K562 (cell line): ENCODE results near the gene PGPEP1. TPM values are rescaled to one million over a fixed set of nuclear protein-coding genes. Genes with fewer than 3 reads are reported as not detected.

Source experiments
- BRF1 ChIP-seq: IDR thresholded peaks from 3 replicates; pipeline ENCODE4 v1.6.1; 2011; ENCODE audit warnings: borderline replicate concordance, mild to moderate bottlenecking; ENCODE audit not compliant: insufficient read length; ENCODE audit errors: extremely low read depth
- CBX5 ChIP-seq: IDR thresholded peaks from 2 replicates; pipeline ENCODE4 v1.6.1; 2014; ENCODE audit warnings: low read depth, borderline replicate concordance
- DDX20 ChIP-seq: fragments of 450-650 bp; IDR thresholded peaks from 2 replicates; pipeline ENCODE4 v1.6.1; 2016; ENCODE audit warnings: missing genetic modification characterization, low read depth, mild to moderate bottlenecking, missing compliant biosample characterization, moderate library complexity
- EP400 ChIP-seq: fragments of 450-650 bp; IDR thresholded peaks from 2 replicates; pipeline ENCODE4 v1.6.1; 2017; ENCODE audit warnings: antibody characterized with exemption, mild to moderate bottlenecking, moderate library complexity
- FIP1L1 ChIP-seq: fragments of 200-400 bp; formaldehyde crosslinking; IDR thresholded peaks from 2 replicates; pipeline ENCODE4 v1.6.1; 2018; ENCODE audit warnings: mild to moderate bottlenecking, low read depth, low read length; ENCODE audit not compliant: poor library complexity, severe bottlenecking
- ILF3 ChIP-seq: fragments of 450-650 bp; IDR thresholded peaks from 2 replicates; pipeline ENCODE4 v1.6.1; 2018; ENCODE audit warnings: antibody characterized with exemption, mild to moderate bottlenecking, moderate library complexity, borderline replicate concordance
- IRF2 ChIP-seq: sonication (generic); formaldehyde crosslinking; IDR thresholded peaks from 2 replicates; pipeline ENCODE4 v1.8.1; 2022; ENCODE audit warnings: mild to moderate bottlenecking, missing genetic modification reagents
- MBD2 ChIP-seq: sonication (generic); IDR thresholded peaks from 2 replicates; pipeline ENCODE4 v1.6.1; 2016; ENCODE audit warnings: low read depth, borderline replicate concordance
- PTBP1 ChIP-seq: fragments of 200-400 bp; formaldehyde crosslinking; IDR thresholded peaks from 2 replicates; pipeline ENCODE4 v1.6.1; 2017; ENCODE audit warnings: low read depth, low read length
- polyA plus RNA-seq, 8 experiments: library from polyadenylated mRNA; depleted of rRNA in 4 of 8; stranded (reverse) in 5 of 8; unstranded in 3 of 8; fragments of >200 nt; fragmentation: Nextera tagmentation in 2 of 8; fragmentation: Illumina TruSeq in 1 of 8; extraction: Ambion mirVana in 2 of 8; extraction: Trizol in 1 of 8; gene quantifications; 2 replicates each; pipeline versions ENCODE4 v1.2.1 to v1.2.3, GENCODE V29; 2011 to 2014; ENCODE audit warnings: inconsistent platforms in 1 of 8, missing spikeins in 1 of 8
- total RNA-seq, 7 experiments: library from RNA; depleted of rRNA in 6 of 7; stranded (reverse); fragments of >200 nt in 6 of 7; fragmentation: Illumina TruSeq in 2 of 7; extraction: Trizol in 2 of 7; gene quantifications; 2 replicates each; pipeline versions ENCODE4 v1.2.1 to v1.2.3, GENCODE V29; 2011 to 2021; ENCODE audit warnings: low replicate concordance in 1 of 7
- TF ChIP-seq, protein P1 (sequence below): sonication (generic); formaldehyde crosslinking; IDR thresholded peaks from 2 replicates; pipeline ENCODE4 v1.9.0; 2022; ENCODE audit warnings: mild to moderate bottlenecking, missing genetic modification reagents
- TF ChIP-seq, protein P2 (sequence below): fragments of 450-650 bp; IDR thresholded peaks from 2 replicates; pipeline ENCODE4 v1.6.1; 2016; ENCODE audit warnings: mild to moderate bottlenecking, moderate library complexity

The PGPEP1 gene
- total and polyA plus RNA-seq, 9 of the 15 experiments (the other 6 are each of a cell fraction or from before 2014, with no cell fraction given) = 10.0 to 69.6 (median 33.5) TPM

DNA sequence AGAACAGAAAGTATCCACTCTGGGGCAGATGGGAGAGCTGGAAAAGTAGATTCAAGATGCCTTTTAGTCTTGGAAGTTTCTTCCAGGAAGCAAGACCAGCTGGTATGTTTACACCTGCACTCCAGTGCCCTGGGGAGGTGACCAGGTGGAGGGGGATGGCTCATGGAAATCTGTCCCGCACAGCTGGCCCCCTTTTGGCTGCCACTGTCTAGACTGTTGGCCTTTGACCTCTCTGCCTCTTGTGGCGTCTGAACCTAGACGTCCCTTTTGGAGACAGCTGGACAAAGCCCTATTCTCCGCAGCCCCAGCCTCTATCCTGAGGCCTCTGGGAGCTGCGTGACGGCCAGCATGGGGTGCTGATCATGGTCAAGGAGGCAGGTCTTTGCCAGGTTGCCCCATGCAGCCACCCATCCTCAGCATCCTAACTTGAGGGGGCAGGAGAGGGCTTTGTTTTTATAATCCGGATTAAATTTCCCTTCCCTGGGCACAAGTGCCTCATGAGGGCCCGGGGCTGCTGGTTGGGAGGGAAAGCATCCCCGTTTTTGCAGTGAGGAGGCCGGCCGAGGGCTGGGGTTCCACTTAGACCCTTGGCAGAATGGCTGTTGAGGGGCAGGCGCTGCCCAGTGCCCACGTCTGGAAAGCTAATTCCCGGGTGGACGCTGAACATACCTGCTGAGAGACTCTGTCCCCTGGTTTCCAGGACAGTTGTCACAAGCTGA, 28.3 kb downstream of the PGPEP1 start (continued):
- TF ChIP-seq, protein P1, sequence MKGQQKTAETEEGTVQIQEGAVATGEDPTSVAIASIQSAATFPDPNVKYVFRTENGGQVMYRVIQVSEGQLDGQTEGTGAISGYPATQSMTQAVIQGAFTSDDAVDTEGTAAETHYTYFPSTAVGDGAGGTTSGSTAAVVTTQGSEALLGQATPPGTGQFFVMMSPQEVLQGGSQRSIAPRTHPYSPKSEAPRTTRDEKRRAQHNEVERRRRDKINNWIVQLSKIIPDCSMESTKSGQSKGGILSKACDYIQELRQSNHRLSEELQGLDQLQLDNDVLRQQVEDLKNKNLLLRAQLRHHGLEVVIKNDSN (CRISPR knock-in tag) = no peak
- TF ChIP-seq IRF2 (CRISPR knock-in tag) (no peak), ILF3 (no peak), DDX20 (tag) (no peak), EP400 (no peak), PTBP1 (no peak), BRF1 (no peak), MBD2 (no peak), CBX5 (no peak), FIP1L1 (no peak)
- TF ChIP-seq, protein P2, sequence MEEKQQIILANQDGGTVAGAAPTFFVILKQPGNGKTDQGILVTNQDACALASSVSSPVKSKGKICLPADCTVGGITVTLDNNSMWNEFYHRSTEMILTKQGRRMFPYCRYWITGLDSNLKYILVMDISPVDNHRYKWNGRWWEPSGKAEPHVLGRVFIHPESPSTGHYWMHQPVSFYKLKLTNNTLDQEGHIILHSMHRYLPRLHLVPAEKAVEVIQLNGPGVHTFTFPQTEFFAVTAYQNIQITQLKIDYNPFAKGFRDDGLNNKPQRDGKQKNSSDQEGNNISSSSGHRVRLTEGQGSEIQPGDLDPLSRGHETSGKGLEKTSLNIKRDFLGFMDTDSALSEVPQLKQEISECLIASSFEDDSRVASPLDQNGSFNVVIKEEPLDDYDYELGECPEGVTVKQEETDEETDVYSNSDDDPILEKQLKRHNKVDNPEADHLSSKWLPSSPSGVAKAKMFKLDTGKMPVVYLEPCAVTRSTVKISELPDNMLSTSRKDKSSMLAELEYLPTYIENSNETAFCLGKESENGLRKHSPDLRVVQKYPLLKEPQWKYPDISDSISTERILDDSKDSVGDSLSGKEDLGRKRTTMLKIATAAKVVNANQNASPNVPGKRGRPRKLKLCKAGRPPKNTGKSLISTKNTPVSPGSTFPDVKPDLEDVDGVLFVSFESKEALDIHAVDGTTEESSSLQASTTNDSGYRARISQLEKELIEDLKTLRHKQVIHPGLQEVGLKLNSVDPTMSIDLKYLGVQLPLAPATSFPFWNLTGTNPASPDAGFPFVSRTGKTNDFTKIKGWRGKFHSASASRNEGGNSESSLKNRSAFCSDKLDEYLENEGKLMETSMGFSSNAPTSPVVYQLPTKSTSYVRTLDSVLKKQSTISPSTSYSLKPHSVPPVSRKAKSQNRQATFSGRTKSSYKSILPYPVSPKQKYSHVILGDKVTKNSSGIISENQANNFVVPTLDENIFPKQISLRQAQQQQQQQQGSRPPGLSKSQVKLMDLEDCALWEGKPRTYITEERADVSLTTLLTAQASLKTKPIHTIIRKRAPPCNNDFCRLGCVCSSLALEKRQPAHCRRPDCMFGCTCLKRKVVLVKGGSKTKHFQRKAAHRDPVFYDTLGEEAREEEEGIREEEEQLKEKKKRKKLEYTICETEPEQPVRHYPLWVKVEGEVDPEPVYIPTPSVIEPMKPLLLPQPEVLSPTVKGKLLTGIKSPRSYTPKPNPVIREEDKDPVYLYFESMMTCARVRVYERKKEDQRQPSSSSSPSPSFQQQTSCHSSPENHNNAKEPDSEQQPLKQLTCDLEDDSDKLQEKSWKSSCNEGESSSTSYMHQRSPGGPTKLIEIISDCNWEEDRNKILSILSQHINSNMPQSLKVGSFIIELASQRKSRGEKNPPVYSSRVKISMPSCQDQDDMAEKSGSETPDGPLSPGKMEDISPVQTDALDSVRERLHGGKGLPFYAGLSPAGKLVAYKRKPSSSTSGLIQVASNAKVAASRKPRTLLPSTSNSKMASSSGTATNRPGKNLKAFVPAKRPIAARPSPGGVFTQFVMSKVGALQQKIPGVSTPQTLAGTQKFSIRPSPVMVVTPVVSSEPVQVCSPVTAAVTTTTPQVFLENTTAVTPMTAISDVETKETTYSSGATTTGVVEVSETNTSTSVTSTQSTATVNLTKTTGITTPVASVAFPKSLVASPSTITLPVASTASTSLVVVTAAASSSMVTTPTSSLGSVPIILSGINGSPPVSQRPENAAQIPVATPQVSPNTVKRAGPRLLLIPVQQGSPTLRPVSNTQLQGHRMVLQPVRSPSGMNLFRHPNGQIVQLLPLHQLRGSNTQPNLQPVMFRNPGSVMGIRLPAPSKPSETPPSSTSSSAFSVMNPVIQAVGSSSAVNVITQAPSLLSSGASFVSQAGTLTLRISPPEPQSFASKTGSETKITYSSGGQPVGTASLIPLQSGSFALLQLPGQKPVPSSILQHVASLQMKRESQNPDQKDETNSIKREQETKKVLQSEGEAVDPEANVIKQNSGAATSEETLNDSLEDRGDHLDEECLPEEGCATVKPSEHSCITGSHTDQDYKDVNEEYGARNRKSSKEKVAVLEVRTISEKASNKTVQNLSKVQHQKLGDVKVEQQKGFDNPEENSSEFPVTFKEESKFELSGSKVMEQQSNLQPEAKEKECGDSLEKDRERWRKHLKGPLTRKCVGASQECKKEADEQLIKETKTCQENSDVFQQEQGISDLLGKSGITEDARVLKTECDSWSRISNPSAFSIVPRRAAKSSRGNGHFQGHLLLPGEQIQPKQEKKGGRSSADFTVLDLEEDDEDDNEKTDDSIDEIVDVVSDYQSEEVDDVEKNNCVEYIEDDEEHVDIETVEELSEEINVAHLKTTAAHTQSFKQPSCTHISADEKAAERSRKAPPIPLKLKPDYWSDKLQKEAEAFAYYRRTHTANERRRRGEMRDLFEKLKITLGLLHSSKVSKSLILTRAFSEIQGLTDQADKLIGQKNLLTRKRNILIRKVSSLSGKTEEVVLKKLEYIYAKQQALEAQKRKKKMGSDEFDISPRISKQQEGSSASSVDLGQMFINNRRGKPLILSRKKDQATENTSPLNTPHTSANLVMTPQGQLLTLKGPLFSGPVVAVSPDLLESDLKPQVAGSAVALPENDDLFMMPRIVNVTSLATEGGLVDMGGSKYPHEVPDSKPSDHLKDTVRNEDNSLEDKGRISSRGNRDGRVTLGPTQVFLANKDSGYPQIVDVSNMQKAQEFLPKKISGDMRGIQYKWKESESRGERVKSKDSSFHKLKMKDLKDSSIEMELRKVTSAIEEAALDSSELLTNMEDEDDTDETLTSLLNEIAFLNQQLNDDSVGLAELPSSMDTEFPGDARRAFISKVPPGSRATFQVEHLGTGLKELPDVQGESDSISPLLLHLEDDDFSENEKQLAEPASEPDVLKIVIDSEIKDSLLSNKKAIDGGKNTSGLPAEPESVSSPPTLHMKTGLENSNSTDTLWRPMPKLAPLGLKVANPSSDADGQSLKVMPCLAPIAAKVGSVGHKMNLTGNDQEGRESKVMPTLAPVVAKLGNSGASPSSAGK = no peak
